Bronchial epithelial cell (primary cell): ENCODE data around the gene PLS3. TPM values are rescaled to one million over a fixed set of nuclear protein-coding genes. Genes with fewer than 3 reads are reported as not detected.

ENCODE experiments used
- DNase-seq: peaks from one replicate; pipeline ENCODE4 v3.0.0-alpha.2; 2010; ENCODE audit warnings: low read depth
- FAIRE-seq: peaks from 2 replicates; lab custom pipeline; 2011; peaks lifted over from hg19 to GRCh38; lab: Jason Lieb, UNC
- H3K27me3 ChIP-seq: 2 replicates; pipeline ENCODE4 v1.5.1; 2011; ENCODE audit warnings: low read length; ENCODE audit not compliant: control insufficient read depth, insufficient read depth
- H3K36me3 ChIP-seq: 2 replicates; pipeline ENCODE4 v1.5.1; 2011; ENCODE audit warnings: low read length; ENCODE audit not compliant: control insufficient read depth, insufficient read depth
- H3K4me3 ChIP-seq: 2 replicates; pipeline ENCODE4 v1.5.1; 2011; ENCODE audit warnings: mild to moderate bottlenecking, low read depth, low read length, control low read depth
- CTCF ChIP-seq: IDR thresholded peaks from 2 replicates; pipeline ENCODE4 v1.5.1; 2011; ENCODE audit warnings: mild to moderate bottlenecking, moderate library complexity, low read length, control low read depth, inconsistent platforms; ENCODE audit not compliant: insufficient read depth, severe bottlenecking
- total RNA-seq: library from RNA; depleted of rRNA; stranded (reverse); fragments of >200 nt; gene quantifications from 2 replicates; pipeline ENCODE4 v1.2.1, GENCODE V29; 2014

The PLS3 gene
- total RNA-seq, 1 donor from 2014 or later: 204 TPM

DNA sequence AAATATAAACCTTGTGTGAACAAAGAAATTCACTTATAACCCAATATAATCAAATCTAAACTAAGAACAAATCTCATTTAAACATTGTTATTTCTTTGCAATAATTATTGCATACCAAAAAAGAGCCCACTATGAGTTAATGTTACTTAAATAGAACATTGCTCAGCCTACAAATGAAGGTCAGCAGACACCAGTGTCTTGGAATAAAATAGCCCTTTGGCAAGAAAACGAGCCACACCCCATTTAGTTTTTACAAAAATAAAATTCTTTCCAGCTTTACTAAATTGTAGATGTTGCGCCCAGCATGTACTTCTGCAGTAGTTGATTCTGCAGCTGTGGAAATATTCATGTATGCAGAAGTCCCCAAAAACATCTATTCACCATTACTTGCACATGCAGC, 12.2 kb downstream of the PLS3 start:
- H3K4me3 ChIP-seq: no peak overlapping the region
- FAIRE-seq (no peak), DNase-seq (no peak)

DNA sequence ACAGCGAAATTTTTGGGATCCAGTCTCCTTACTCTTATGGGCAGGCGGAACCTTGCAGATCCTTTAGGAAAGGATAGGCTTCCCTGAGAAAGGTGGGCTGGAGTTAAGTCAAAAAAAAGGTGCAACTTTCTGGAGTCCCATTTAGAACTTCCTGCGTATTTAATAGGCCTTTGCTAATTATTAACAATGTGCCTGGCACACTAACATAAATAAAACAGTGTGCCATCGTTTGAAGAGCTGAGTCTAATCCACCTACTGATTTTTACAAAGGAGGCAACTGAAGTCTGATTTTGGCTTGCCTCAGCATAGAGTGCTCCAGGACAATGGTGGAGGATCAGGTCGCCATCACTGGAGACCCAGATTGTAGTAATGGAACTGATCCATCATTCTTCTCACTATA, 15.7 kb downstream of the PLS3 start:
- DNase-seq (no peak), FAIRE-seq (no peak)
- H3K4me3 ChIP-seq: no peak overlapping the region
- TF ChIP-seq CTCF: no peak
- H3K36me3 ChIP-seq: no peaks in the 10 kb centered on the region
- H3K27me3 ChIP-seq: no peaks in the 10 kb centered on the region

More for the DNA sequence above, 12.2 kb downstream of the PLS3 start:
- Histone ChIP-seq H3K27me3 (no peaks in the 10 kb centered on the region), H3K36me3 (no peaks in the 10 kb centered on the region)
- TF ChIP-seq CTCF: no peak

DNA sequence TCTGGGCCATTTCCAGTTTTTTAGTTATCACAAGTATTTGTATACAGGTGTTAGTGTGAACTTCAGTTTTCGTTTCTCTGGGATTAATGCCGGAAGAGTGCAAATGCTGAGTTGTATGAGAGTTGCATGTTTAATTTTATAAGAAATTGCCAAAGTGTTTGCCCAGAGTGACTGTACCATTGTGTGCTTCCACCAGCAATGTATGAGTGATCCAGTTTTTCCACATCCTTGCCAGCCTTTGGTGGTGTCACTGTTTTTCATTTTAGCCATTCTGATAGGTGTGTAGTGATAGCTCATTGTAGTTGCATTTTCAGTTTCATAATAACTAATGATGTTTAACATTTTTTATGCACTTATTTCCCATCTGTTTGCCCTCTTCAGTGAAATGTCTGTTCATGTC, 18.4 kb downstream of the PLS3 start:
- DNase-seq: no peak
- FAIRE-seq: no peak
- no peak overlapping the region for H3K4me3 ChIP-seq
- no peak for TF ChIP-seq CTCF
- H3K36me3 ChIP-seq: no peaks in the 10 kb centered on the region
- no peaks in the 10 kb centered on the region for H3K27me3 ChIP-seq

DNA sequence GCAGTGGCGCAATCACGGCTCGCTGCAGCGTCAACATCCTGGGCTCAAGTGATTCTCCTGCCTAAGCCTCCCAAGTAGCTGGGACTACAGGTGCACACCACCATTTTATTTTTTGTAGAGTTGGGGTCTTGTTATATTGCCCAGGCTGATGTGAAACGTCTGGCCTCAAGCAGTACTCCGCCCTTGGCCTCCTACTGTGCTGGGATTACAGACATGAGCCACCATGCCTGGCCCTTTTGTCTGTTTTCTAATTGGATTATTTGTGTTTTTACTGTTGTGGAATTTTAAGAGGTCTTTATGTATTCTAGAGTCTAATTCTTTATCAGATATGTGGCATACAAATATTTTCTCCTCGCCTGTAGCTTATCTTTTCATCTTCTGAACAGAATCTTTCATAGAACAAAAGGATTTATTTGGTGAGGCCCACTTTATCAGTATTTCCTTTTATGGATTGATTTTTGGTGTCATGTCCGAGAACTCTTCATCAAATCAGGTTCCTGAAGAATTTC, 18.9 kb downstream of the PLS3 start:
- FAIRE-seq (no peak), DNase-seq (no peak)
- H3K36me3 ChIP-seq: no peaks in the 10 kb centered on the region
- TF ChIP-seq CTCF: no peak
- no peak overlapping the region for H3K4me3 ChIP-seq
- no peaks in the 10 kb centered on the region for H3K27me3 ChIP-seq

GRCh38 chrX:115581759-115582615, 21.0 kb downstream of the PLS3 start:
- DNase-seq (no peak), FAIRE-seq (no peak)
- Histone ChIP-seq H3K36me3 (no peaks in the 10 kb centered on the region), H3K4me3 (no peak overlapping the region), H3K27me3 (no peaks in the 10 kb centered on the region)
- no peak for TF ChIP-seq CTCF
